Endometrium (tissue), 2 donors: Measurements from ENCODE around the gene SSX2IP.
"Not testable (repeated sequence)": the region's sequence is repeated elsewhere in the genome, so short reads cannot be mapped to it uniquely, and the experiment has no call there.

Experiments used
- FAIRE-seq: peaks from 2 replicates; lab custom pipeline; 2012; peaks lifted over from hg19 to GRCh38; lab: Jason Lieb, UNC
- donor health status: control.
- donor health status: control.

Gene SSX2IP, protein sequence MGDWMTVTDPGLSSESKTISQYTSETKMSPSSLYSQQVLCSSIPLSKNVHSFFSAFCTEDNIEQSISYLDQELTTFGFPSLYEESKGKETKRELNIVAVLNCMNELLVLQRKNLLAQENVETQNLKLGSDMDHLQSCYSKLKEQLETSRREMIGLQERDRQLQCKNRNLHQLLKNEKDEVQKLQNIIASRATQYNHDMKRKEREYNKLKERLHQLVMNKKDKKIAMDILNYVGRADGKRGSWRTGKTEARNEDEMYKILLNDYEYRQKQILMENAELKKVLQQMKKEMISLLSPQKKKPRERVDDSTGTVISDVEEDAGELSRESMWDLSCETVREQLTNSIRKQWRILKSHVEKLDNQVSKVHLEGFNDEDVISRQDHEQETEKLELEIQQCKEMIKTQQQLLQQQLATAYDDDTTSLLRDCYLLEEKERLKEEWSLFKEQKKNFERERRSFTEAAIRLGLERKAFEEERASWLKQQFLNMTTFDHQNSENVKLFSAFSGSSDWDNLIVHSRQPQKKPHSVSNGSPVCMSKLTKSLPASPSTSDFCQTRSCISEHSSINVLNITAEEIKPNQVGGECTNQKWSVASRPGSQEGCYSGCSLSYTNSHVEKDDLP

DNA sequence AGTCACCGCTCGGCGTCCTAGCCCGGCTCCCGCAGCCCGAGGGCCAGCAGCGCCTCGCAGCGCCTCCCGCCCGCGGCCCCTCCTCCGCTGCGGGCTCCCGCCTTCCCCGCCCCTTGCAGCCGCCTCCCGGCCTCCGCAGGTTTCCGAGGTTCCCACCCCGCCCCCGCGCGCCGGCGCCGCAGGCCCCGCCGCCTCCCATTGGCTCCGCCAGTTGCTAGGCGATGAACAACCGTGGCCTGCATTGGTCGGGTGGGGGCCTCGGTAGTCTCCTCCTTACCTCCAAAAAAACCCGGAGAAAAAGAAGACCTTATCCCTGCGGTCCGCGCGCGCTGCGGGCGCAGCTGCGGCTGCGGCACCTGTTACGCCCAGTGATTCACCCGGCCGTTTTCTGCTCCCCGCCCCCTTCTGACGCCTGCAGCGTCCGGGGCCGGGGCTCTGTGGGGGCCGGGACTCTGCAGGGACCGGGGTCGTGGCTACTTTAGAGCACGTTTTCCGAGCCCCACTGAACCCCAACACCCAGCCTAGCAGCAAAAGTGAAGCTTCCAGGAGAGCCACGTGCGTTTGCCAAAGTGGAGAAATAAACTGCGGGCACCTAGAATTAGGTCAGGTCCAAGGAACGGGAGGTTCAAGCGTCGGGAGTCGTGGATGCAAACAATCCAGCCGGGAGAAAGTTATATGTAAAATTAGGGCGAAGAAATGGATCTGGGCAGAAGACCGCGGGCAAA is at the start of gene SSX2IP:
Gene SSX2IP, minus strand, starts transcription at position 65 of the 725 bp plus-strand sequence. CDS start 19,242 bp downstream, outside the sequence.
- no peak for FAIRE-seq

DNA sequence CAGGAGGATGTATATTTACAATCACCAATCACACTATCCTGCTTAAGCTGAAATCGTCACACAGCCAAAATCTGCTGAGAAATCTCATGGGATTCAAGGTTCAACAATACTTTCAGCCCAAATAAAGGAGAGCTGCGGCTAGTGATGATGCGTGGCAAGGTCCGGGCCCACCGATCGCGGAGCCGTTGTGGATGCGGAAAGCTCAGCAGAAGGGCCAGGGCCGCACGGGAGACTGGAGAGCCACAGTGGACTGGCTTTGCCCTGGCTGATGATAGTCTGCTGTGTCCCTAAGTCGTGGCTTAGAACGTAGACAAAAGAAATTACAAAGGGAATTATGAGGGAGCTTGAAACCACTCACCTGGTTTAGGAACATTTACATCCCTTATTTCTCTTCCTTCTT is 48.0 kb upstream of the SSX2IP start:
- no peak for FAIRE-seq

DNA sequence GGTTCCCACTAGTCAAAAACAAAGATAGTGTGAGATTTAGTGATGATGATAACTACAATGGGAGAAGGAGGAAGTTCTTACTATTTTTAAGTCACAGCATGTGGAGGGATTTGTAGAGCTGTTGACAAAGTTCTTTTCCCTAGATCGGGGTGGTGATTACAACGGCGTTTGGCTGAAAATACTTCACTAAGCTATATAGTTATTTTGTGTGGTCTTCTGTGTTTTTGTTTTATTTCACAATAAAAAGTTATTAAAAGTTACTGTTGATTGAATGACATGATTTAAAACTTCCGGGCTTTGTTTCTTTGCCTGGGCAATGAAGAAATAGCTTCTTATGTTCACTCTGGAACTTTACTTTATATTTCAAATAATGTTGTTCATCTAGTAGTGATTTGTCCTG is 47.3 kb upstream of the SSX2IP start:
- peak; percentile 75 for FAIRE-seq

DNA sequence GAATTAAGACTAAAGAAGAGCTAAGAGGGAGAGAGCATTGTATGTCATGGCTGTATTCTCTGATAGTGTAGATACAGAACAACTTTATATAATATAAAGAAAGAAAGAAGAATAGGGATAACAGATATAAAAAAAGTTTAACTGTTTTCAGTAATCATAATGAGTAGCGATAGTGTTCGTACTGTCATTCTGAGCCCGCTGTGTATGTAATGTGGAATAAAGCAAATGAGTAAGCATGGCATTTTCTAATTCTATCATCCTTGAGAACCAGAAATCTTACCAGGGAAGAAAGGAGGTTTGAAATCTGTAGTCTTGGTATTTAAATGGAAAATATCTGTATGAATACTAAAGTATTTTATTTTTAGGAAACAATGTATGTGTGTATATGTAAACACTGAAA is 46.7 kb upstream of the SSX2IP start:
- no peak for FAIRE-seq

DNA sequence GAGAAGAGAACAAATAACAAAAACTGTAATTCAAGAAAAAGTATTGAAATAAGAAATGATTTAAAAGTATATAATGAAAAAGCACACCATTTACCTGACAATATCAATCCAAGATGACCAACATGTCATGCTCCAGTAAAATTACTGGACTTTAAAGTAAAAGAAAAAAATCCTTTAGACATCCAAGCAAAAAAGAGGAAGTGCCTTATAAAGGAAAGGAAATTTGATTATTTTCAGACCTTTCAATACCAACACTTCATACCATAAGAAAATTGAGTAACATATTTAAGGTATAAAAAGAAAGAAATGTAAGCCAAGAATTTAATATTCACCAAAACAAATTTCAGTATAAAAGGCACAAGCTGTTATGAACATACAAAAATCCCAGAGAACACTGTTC is 46.2 kb upstream of the SSX2IP start:
- FAIRE-seq, result no peak

DNA sequence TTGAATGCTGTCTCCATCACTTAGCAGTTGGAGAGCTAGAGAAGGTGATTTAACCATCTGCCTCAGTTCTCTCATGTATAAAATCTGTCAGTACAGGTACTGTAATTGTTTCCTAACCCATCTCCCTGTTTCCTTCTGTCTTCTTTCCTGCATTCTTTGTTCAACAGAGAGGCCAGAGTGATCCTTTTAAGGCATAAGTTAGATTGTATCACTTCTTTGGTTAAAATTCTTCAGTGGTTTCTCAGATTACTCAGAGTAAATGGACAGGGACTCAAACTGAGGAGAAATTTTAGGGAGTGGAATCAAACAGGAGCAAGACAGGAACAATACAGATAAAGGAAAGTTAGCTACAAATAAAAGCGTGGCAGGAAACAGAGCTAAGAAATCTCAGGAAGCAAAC is 45.2 kb upstream of the SSX2IP start:
- no peak for FAIRE-seq

DNA sequence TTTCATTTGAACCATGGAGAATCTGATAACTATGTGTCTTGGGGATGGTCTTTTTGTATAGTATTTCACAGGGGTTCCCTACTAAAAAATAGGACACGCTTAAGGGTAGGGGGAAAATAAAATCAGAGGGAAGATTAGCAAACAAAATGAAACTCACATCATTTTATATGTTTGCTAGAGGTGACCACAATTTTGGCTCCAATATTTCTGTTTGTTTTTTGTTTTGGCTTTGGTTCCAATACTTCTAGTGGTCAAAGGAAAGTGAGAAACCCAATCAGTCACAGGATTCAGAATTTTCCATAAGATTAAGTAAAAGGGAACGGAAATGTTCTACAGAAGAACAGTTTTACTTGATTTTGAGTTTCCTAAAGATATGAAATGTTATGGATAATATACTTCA is 42.3 kb upstream of the SSX2IP start:
- no peak for FAIRE-seq

DNA sequence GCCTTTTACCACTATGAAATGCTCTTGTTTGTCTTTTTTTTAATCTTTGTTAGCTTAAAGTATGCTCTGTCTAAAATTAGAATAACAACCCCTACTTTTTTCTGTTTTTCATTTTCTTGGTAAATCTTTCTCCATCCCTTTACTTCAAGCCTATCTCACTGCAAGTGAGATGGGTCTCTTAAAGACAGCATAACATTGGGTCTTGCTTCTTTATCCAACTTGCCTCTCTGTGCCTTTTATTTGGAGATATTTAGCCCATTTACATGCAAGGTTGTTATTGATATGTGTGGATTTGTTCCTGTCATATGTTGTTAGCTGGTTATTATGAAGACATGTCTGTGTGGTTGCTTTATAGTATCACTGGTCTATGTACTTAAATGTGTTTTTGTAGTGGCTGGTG is 41.3 kb upstream of the SSX2IP start:
- FAIRE-seq, result no peak

DNA sequence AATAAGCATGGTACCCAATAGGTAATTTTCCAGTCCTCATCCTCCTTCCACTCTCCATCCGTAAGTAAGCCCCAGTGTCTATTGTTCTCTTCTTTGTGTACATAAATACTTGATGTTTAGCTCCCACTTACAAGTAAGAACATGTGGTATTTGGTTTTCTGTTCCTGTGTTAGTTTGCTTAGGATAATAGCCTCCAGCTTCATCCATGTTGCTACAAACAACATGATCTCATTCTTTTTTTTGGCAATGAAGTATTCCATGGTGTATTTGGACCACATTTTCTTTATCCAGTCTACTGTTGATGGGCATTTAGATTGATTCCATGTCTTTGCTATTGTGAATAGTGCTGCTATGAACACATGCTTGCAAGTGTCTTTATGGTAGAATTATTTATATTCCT is 37.5 kb upstream of the SSX2IP start:
- FAIRE-seq, result not testable (repeated sequence)

DNA sequence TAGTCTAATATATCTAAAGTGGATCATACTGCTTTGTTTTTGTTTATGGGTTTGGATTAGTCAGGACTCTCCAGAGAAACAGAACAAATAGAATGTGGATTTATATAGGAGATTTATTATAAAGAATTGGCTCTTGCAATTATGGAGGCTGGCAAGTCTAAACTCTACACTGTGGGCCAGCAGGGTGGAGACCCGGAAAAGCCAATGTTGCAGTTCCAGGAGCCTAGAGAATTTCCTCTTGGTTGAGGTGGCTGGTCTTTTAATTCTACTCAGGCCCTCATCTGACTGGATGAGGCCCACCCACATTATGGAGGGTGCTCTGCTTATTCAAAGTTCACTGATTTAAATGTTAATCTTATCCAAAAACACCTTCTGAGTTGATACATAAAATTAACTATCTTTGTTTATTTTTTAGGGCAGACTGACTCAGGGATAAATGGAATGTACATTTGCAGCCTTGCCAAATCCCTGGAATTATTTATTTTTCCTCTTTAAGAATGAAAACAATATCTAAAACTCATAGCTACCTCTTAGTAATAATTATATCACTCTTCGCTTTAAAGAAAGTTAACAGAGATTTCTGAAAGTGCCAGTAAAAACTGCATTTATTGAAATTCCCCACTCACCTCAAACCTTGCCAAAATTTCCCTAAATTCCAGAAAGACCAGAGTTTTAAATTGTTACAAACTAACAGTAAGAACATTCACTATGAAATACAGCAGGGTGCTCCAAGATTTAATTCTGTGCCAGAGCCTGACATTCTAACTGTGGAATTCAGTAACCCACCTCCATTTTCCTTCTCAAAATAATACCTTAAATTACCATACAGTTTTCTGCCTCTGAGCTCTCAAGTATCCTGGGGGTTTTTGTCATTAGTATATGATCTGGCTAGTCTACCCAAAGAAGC is 36.6 kb upstream of the SSX2IP start:
- peak; percentile 96 for FAIRE-seq

DNA sequence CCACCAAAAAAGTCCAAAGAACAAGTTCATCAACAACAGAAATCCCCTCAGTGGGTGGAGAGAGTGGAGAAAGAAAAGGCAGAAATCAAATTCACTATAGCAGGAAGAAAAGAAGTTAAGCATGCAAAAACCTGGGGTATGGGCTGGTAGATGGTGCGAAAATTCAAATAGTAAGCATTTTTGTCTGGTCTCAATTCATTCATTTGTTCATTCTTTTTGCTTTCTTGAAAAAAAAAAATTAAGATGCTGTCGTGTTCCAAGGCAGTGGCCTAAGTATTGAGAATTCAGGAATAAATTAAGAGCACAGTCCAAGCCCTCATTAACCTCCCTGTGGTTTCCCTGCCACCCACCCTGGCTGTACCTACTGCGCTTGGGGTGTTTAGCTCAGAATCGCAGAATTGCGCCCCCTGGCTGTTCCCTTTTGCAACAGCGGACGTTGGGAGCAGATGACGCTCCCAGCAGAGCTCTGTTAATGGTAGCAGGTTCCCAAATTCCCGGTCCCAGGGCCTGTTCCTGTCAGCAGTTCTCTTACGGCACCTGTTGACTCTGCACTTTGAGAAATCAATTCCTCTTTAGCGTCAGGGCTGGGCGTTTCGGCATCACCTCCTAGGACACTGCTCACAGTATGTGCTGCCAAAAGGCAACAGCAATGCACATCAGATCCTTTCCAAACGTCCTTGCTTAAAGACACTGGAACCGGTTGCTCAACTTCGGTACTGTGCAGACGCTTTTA is 34.0 kb upstream of the SSX2IP start:
- no peak for FAIRE-seq

DNA sequence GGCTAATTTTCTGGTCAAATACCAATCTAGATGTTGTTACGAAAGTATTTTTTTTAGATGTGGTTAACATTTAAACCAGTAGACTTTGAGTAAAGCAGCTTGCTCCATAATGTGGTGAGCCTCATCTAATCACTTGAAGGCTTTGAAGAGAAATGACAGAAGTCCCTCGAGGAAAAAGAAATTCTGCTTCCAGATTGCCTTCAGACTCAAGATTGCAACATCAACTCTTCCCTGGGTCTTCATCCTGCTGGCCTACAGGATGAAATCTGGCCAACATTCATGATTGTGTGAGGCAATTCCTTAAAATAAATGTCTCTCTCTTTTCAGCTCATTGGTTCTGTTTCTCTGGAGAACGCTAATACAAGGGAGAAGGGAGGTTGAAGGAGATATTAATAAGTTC is 32.5 kb upstream of the SSX2IP start:
- no peak for FAIRE-seq

DNA sequence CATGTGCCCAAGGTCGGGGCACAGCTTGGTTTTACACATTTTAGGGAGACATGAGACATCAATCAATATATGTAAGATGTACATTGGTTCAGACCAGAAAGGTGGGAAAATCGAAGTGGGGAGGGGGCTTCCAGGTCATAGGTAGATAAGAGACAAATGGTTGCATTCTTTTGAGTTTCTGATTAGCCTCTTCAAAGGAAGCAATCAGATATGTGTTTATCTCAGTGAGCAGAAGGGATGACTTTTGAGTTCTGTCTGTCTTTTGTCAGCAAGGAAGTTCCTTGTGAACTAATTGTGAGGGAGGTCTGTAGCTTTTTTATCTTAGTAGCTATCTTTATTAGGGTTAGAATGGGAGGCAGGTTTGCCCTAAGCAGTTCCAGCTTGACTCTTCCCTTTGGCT is 31.6 kb upstream of the SSX2IP start:
- not testable (repeated sequence) for FAIRE-seq

DNA sequence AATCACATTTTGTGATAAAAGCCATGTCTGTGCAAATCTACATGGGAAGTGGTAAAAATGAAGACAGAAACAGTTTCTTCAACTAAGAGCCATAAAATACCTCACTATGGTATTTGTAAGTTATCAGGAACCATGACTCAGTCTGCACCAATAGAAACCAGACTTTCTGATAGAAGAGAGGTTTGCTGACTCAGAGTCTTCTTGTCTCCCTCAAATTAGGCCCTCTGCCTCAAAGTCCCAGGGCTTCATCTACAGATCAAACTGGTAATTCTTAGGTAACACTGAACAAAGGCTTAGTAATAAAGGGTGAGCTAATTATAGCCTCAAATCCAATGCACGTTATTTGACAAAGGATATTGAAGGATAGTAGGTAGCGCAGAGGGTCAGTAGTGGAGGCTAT is 30.9 kb upstream of the SSX2IP start:
- no peak for FAIRE-seq

DNA sequence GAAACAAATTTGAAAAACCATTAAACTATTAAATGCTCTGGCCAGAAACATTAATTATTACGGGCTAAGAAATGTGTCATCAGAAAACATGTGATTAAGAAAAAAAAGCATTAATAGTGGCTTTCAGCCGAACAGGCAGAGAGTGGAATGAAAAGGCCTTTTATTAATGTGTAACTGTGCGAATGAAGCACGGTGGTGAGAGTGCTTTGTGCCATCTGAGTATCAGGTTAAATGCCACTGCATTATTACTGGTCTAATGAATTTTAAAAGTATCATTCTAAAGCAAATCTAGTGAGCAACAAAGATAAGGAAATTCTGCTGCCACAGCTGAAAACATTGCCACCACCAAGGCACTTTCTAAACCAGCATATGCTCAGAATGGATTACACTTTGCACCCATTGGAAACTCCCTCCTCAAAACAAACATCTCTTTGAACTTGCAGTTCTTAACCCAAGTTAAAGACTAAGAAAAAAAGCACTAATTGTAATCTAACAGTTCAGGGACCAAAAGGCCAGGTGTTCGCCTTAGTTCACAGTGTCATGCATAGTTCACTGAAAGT is 30.0 kb upstream of the SSX2IP start:
- no peak for FAIRE-seq

DNA sequence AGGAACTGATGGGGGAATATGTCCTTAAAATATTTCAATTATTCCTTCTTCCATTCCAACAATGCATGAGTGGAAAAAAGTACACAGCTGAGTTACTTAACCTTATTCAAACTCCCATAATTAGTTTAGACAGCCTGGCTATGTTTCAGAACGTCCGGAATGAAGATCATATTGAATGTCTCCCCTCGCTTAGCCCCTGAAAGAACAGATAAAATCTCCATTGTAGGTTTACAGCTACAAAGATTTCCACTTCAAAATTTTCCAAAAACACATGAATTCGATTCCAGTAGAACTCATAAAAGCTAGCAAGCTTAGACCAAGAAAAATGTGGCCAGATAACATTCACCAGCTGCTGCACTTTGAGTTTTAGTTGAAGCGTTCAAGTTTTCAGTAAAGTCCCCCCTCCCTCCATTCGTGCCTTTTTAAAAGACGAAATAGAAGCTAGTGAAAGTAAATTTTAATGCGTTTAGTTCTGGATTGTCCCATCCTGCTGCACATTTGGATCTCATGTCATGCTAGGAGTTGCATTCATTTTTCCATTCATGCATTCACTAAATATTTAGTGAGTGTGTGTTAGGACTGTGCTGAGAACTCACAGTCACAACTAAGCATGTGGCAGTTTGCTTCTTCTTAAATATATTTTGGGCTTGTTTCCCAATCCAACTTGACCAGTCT is 29.4 kb upstream of the SSX2IP start:
- peak; percentile 81 for FAIRE-seq

DNA sequence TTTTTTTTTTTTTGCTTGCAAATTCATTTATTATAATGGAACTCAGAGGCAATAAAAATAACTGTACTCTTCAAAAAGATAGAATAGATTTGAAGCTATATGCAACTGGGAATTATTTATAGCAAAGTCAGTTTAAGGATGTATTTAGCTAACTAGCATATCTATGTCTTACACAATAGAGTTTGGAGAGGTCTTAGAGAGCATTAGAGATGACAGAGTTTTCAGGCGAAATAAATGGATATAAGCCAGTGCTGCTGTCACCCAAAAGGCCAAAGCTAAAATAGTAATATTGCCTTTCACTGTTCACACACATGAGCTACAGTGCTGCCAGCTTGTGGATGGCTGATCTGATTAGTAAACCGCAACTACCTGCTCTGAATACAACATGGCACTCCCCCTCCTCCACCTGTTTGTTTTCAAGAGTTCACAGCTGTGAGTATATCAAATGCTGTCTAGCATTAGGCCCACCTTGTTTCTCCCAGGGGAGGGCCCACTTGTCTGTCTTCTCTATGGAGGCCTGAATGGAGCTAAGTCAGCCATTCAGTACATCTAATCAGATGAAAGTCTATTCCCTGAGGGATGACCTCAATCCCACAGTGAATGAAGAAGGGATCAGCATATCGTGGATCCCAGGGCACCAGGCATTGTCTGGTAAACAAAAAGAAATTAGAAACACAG is 25.2 kb upstream of the SSX2IP start:
- FAIRE-seq, result no peak

DNA sequence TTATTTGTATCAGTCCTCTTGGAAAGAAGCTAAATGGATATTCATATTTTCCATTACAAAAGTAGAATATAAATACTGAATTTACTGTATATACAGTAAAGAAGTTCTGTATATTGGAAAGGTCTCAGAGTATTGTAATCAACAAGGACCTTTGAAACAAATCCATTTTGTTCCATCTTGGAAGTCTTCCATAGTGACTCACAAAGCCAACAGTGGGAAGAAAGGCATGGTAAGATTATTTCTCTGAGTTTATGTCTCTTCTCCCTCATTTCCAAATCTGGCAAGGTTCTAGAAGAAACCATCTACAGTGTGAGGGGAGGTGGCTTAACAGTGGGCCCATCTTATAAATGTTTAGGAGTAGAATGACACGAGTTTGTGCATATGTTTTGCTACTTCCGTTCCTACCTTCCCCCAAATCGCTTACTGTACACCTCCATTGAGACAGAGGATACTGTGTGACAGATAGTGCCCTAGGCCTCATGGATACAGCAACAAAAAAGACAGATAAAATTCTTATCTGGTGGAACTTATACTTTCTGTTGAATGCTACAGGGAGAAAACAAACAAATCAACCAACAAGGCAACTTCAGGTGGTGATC is 22.1 kb upstream of the SSX2IP start:
- FAIRE-seq, result no peak

DNA sequence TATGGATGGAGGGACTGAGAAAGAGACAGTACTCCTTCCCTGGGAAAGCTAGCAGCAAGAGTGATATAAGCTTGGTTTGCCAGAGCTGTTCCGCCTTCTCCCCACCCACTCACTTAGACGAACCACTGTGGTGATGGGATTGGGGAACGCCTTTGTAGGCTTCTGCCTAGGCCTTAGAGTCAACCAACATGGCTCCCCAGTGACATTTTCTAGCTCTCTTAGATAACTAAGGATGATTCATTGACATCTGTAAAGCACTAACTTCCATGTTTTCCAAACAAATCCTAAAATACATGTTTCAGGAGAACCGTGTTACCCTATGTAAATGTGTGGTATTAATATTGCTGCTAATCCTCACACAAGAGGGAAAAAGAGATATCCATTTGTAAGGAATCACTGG is 21.6 kb upstream of the SSX2IP start:
- FAIRE-seq, result no peak

DNA sequence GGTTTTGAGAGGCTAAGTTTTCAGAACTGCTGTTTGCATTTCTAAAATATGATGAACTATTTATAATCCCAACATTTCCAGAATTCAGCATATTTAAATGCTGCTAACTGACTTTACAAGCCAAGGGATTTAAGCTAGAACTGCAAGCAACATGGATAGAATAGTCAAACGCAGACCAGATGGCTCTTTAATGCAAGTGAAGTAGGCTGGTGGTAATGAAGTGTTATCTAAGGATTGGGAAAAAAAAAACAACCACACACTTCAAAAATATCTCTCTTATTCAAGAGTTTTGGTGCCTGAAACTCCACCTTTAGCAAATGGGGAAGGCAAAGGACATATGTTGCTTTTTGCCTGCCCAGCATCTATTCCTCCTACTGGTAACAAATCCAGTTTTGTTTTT is 20.9 kb upstream of the SSX2IP start:
- FAIRE-seq, result no peak
